OCI-LY7 (cell line): ENCODE results near the gene PRL. TPM values are rescaled to one million over a fixed set of nuclear protein-coding genes. Genes with fewer than 3 reads are reported as not detected.

ENCODE experiments used
- BruUV-seq: library from RNA; stranded (reverse); fragments of 400-500 nt; replicated peaks from 2 replicates; lab custom pipeline; 2021; lab: Mats Ljungman, UMichigan
- CTCF ChIA-PET: fragments of 300-600 bp; sonication (Branson Sonifier 250); formaldehyde crosslinking; loops from one replicate; lab custom pipeline; 2022; ENCODE audit warnings: antibody characterized with exemption; ENCODE audit not compliant: unreplicated experiment; lab: Charles Lee
- POLR2A ChIA-PET: fragments of 300-600 bp; sonication (Branson Sonifier 250); formaldehyde crosslinking; loops from one replicate; lab custom pipeline; 2022; ENCODE audit warnings: antibody characterized with exemption; lab: Charles Lee
- DNase-seq: peaks from one replicate; pipeline ENCODE4 v3.0.0-alpha.2; 2015; ENCODE audit warnings: low spot score
- H2AFZ ChIP-seq: fragments of 200-600 bp; sonication (generic), shearing (Covaris generic); 2 replicates; pipeline ENCODE4 v1.6.1; 2014; ENCODE audit warnings: mild to moderate bottlenecking, antibody characterized with exemption, low read length, moderate library complexity
- H3K27ac ChIP-seq: fragments of 200-600 bp; sonication (generic); 2 replicates; pipeline ENCODE4 v1.5.1; 2014; ENCODE audit warnings: mixed run types, low read depth, mild to moderate bottlenecking, moderate library complexity, low read length, inconsistent platforms; ENCODE audit not compliant: poor library complexity, severe bottlenecking
- H3K36me3 ChIP-seq: fragments of 200-600 bp; sonication (generic); 2 replicates; pipeline ENCODE4 v1.6.1; 2014; ENCODE audit warnings: mild to moderate bottlenecking, antibody characterized with exemption, low read length, moderate library complexity, mixed read lengths; ENCODE audit not compliant: insufficient read depth
- H3K4me1 ChIP-seq: fragments of 200-600 bp; sonication (generic); 2 replicates; pipeline ENCODE4 v1.5.1; 2014; ENCODE audit warnings: mild to moderate bottlenecking, low read length; ENCODE audit not compliant: insufficient read depth, poor library complexity, severe bottlenecking
- H3K4me2 ChIP-seq: fragments of 200-600 bp; sonication (generic); 2 replicates; pipeline ENCODE4 v1.6.1; 2014; ENCODE audit warnings: mild to moderate bottlenecking, low read length
- H3K4me3 ChIP-seq: fragments of 200-600 bp; sonication (generic); 2 replicates; pipeline ENCODE4 v1.5.1; 2014; ENCODE audit warnings: mild to moderate bottlenecking, low read depth, low read length; ENCODE audit not compliant: poor library complexity, severe bottlenecking
- H3K79me2 ChIP-seq: fragments of 200-600 bp; sonication (generic); 2 replicates; pipeline ENCODE4 v1.6.1; 2016; ENCODE audit warnings: low read depth, mild to moderate bottlenecking, low read length, moderate library complexity, mixed read lengths; ENCODE audit not compliant: insufficient read depth
- H3K9me2 ChIP-seq: fragments of 200-600 bp; sonication (generic); 2 replicates; pipeline ENCODE4 v1.6.1; 2016; ENCODE audit warnings: mild to moderate bottlenecking, low read length, mixed read lengths; ENCODE audit not compliant: insufficient read depth
- H3K9me3 ChIP-seq: fragments of 200-600 bp; sonication (generic); 2 replicates; pipeline ENCODE4 v1.6.1; 2014; ENCODE audit warnings: mild to moderate bottlenecking, mixed run types, low read length, mixed read lengths
- H4K20me1 ChIP-seq: fragments of 200-600 bp; sonication (generic); 2 replicates; pipeline ENCODE4 v1.6.1; 2014; ENCODE audit warnings: mild to moderate bottlenecking, antibody characterized with exemption, low read length, moderate library complexity, mixed read lengths; ENCODE audit not compliant: insufficient read depth
- CTCF ChIP-seq: fragments of 200-600 bp; sonication (generic); conservative IDR thresholded peaks from 2 replicates; pipeline ENCODE4 v1.5.1; 2014; ENCODE audit warnings: mild to moderate bottlenecking, antibody characterized with exemption, low read length, moderate library complexity, mixed read lengths
- EZH2phosphoT487 ChIP-seq: fragments of 200-600 bp; sonication (generic); IDR thresholded peaks from 2 replicates; pipeline ENCODE4 v1.6.1; 2018; ENCODE audit warnings: low read depth, borderline replicate concordance, mild to moderate bottlenecking, mixed run types, antibody characterized with exemption, low read length, moderate library complexity, mixed read lengths
- intact Hi-C: fragments of 100-400 bp; cut with micrococcal nuclease; formaldehyde crosslinking; loops from one replicate; pipeline ENCODE4 v1.10.0; 2022; ENCODE audit not compliant: unreplicated experiment
- total RNA-seq, 2 experiments: library from RNA; depleted of rRNA in 1 of 2; stranded (reverse); fragments of >200 nt in 1 of 2; shearing (Covaris generic) in 1 of 2; gene quantifications; 2 replicates each; pipeline ENCODE4 v1.2.3, GENCODE V29; 2014 to 2022

PRL gene
- total RNA-seq, 2 experiments from 2014 or later: not detected

- CTCF ChIA-PET: no interaction called here
- no peaks in the 10 kb centered on the region for H3K4me1 ChIP-seq
- H3K36me3 ChIP-seq: no peaks in the 10 kb centered on the region
- no peaks in the 10 kb centered on the region for H3K79me2 ChIP-seq
- no peaks in the 10 kb centered on the region for H4K20me1 ChIP-seq
- H3K9me3 ChIP-seq: no peaks in the 10 kb centered on the region
- no peak overlapping the region for H2AFZ ChIP-seq
- no peak overlapping the region for H3K4me3 ChIP-seq
- H3K9me2 ChIP-seq: no peaks in the 10 kb centered on the region
- intact Hi-C loops: no loop called here
- POLR2A ChIA-PET: no interaction called here
- TF ChIP-seq CTCF (no peak), EZH2phosphoT487 (no peak)
- BruUV-seq: no TSS peak
- no peak overlapping the region for H3K27ac ChIP-seq
- DNase-seq: no peak
- no peak overlapping the region for H3K4me2 ChIP-seq
Observed at GRCh38 chr6:22263748-22264147, 33.1 kb downstream of the PRL start.

- ChIA-PET POLR2A (interaction anchor here (0.7 kb wide), 1 partner anchor 1206 kb away, joined by 3 read pairs; no protein-coding TSS in a partner anchor), CTCF (no interaction called here)
- TF ChIP-seq EZH2phosphoT487: no peak
- no peak for TF ChIP-seq CTCF
- H3K4me3 ChIP-seq: no peak overlapping the region
- BruUV-seq: no TSS peak
- no peaks in the 10 kb centered on the region for H3K79me2 ChIP-seq
- no peaks in the 10 kb centered on the region for H4K20me1 ChIP-seq
- no peaks in the 10 kb centered on the region for H3K9me3 ChIP-seq
- H3K4me1 ChIP-seq: no peaks in the 10 kb centered on the region
- H3K36me3 ChIP-seq: no peaks in the 10 kb centered on the region
- no peak overlapping the region for H3K4me2 ChIP-seq
- H2AFZ ChIP-seq: no peak overlapping the region
- H3K9me2 ChIP-seq: no peaks in the 10 kb centered on the region
- H3K27ac ChIP-seq: no peak overlapping the region
- intact Hi-C loops: no loop called here
- no peak for DNase-seq
Observed at GRCh38 chr6:22254886-22255285, 42.0 kb downstream of the PRL start.

GRCh38 chr6:22253955-22254655, 42.7 kb downstream of the PRL start:
- no peak overlapping the region for H2AFZ ChIP-seq
- POLR2A ChIA-PET: interaction anchor here (0.7 kb wide), 2 partner anchors 882 to 1205 kb away, joined by 3 to 4 read pairs; no protein-coding TSS in a partner anchor
- no peak overlapping the region for H3K4me2 ChIP-seq
- no peaks in the 10 kb centered on the region for H3K36me3 ChIP-seq
- H3K9me2 ChIP-seq: no peaks in the 10 kb centered on the region
- no peaks in the 10 kb centered on the region for H4K20me1 ChIP-seq
- no peaks in the 10 kb centered on the region for H3K9me3 ChIP-seq
- no peak overlapping the region for H3K27ac ChIP-seq
- no TSS peak for BruUV-seq
- CTCF ChIA-PET: no interaction called here
- TF ChIP-seq EZH2phosphoT487 (no peak), CTCF (no peak)
- H3K79me2 ChIP-seq: no peaks in the 10 kb centered on the region
- no peaks in the 10 kb centered on the region for H3K4me1 ChIP-seq
- H3K4me3 ChIP-seq: no peak overlapping the region
- DNase-seq: no peak
- intact Hi-C loops: no loop called here
